Limb (tissue), 2 donors: ENCODE measurements around the gene LFNG.

Source experiments
- DNase-seq, 2 donors: peaks; one replicate each; pipeline ENCODE4 v3.0.0-alpha.2; 2016; ENCODE audit errors: extremely low spot score in 2 of 2

LFNG gene

GRCh38 chr7:2501947-2502646, 17.5 kb upstream of the LFNG start:
- DNase-seq = no peak

- no peak for DNase-seq
Observed at GRCh38 chr7:2502647-2502966, 17.0 kb upstream of the LFNG start.

- no peak for DNase-seq
Observed at GRCh38 chr7:2503056-2503941, 16.3 kb upstream of the LFNG start.

- no peak for DNase-seq
Observed at GRCh38 chr7:2504128-2504888, 15.3 kb upstream of the LFNG start.

- DNase-seq = no peak
Observed at GRCh38 chr7:2504889-2505375, 14.6 kb upstream of the LFNG start.

- DNase-seq = no peak
Observed at GRCh38 chr7:2505401-2505800, 14.2 kb upstream of the LFNG start.

GRCh38 chr7:2507208-2507916, 12.2 kb upstream of the LFNG start:
- DNase-seq = no peak

- DNase-seq = no peak
Observed at GRCh38 chr7:2507917-2508306, 11.7 kb upstream of the LFNG start.

GRCh38 chr7:2508327-2509215, 11.0 kb upstream of the LFNG start:
- peak in 1 of 2 donors; percentile 71 for DNase-seq

- DNase-seq = no peak
Observed at GRCh38 chr7:2509298-2509906, 10.2 kb upstream of the LFNG start.

- no peak for DNase-seq
Observed at GRCh38 chr7:2510130-2510776, 9.3 kb upstream of the LFNG start.

GRCh38 chr7:2510909-2511768, 8.4 kb upstream of the LFNG start:
- DNase-seq = no peak

GRCh38 chr7:2511769-2512168, 7.8 kb upstream of the LFNG start:
- no peak for DNase-seq

GRCh38 chr7:2512179-2512661, 7.4 kb upstream of the LFNG start:
- DNase-seq = no peak

GRCh38 chr7:2512713-2513112, 6.9 kb upstream of the LFNG start:
- no peak for DNase-seq

GRCh38 chr7:2513702-2514101, 5.9 kb upstream of the LFNG start:
- no peak for DNase-seq

GRCh38 chr7:2514473-2515423, 4.8 kb upstream of the LFNG start:
- DNase-seq = no peak
